ENCODE results near the gene HOXA9.

Gene HOXA9

GRCh38 chr7:27200761-27201579, 35.6 kb upstream of the HOXA9 start:
- no peak for DNase-seq

DNA sequence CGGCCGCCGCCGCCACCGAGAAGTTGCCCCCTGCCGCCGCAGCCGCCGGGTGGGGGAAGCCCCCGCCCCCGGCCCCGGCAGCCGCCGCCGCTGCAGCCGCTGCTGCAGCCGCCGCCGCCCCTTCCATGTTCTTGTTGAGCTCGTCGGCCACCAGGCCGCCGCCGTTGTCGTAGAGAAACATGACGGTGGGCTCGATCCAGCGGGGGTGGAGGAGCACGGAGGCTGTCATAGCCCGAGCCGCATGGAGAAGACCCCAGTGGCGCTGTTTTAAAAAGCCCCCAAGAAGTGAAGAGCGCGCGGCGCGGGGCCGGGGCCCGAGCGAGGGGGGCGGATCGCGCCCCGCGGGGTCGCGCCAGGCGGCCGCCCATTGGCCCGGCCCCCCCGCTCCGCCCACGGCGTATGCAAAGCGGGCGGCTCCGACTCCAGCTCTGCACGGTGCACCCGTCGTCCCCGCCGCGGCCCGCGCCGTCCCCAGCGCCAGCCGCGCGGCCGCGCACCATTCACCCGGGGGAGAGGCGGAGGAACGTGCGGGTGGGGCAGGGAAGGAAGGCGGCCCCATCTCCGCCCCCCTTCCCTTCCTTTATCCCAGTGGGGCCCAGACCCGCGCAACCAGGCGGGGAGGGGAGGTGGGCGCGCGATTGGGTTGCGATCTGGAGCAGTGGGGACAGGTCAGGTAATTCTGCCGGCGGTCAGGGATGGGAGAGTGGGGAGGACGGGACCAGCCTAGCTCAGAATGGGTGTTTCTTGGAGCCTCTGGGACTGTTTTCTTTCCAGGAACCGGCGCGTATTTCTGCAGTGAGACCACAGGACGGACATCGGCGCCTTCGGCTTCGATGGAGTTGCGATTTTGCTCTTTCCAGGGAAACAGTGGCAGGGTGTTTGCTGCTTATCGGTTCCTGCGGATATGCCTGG, 34.8 kb upstream of the HOXA9 start, which contains the start of gene HOXA13:
Gene HOXA13, minus strand, starts transcription at position 243 of the 912 bp plus-strand sequence. Its CDS starts 14 bp downstream, at position 229.
- DNase-seq, result peak; percentile 61

DNA sequence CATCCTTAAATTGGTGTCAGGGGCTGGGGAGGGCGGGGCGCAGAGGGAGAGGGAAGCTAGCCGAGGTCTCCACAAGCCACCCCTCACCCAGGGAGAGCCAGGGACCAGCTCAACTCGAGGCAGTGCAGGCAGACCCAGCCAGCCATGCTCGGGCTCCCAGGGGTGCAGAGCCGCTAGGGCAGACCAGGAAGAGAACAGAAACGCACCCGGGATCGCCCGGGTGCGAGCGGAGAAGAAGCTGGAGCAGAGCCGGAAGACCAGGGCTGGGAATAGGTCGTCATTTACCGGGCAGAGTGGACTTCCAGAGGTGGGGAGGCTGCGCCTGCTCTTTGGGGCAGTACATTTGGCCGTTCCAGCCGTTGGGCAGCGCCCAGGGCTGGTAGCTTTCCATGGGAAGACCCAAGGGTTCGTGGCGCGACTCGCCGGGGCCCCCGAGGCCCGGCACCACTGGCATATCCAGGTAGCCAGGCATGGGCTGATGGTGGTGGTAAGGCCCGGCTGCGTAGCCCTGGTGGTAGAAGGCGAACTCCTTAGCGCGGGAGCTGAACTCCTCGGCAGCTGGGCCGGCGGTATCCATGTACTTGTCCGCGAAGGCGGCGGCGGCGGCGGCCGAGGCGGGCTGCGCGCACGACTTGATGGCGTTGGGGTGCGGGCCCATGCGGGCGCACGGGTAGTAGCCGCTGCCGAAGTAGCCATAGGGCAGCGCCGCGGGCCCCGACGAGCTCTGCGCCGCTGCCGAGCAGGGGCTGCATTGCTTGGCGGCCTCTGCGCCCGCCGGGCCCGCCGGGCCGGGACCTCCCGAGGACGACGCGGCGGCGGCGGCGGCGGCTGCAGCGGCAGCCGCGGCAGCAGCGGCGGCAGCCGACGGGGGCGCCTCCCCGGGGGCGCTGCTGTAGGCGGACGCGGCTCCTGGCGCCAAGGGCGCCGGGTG, 33.8 kb upstream of the HOXA9 start:
- no peak for DNase-seq

- no peak for DNase-seq
Observed at GRCh38 chr7:27198138-27198841, 33.0 kb upstream of the HOXA9 start.

DNA sequence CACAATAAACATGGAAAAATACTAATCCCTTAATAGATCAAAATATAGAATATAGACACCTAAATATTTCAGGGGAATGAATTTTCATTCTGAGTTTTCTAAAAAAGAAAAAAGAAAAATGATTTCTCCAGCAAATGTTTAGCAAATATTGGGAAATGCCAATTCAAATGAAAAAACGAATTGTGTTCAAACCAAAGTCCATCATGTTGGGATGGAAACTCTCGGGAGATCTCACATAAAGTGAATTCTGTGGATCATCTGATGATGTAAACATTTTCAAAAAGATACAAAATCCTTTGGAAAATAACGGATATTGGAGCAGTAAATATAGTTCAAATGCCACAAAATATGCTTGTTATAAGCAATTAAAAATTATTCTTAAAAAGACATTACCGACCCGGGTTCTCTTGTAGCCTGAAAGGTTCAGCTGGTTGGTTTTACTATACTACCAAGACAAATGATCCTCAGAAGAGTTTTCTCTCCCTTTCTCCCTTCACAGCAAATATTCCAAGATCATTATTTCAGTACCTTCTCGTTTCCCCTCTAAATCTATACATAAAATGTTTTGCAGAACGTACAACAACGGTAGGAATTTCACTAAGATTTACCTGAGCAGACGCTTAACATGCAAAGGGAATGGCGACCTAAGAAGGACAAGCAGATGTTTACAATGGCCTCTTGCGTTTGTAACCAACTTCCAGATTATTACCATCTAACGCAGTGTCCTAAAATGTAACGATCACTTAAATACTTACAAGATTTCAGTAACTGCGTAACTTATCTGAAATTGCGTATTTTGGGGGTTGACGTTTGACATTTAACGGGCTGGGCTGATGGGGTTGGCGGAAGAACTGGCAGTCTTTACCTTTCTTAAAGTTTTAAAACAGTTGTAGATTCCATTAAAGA, 32.1 kb upstream of the HOXA9 start:
- DNase-seq, result no peak

GRCh38 chr7:27196287-27196767, 31.0 kb upstream of the HOXA9 start:
- DNase-seq, result no peak

- DNase-seq, result no peak
Observed at GRCh38 chr7:27194686-27195379, 29.5 kb upstream of the HOXA9 start.

DNA sequence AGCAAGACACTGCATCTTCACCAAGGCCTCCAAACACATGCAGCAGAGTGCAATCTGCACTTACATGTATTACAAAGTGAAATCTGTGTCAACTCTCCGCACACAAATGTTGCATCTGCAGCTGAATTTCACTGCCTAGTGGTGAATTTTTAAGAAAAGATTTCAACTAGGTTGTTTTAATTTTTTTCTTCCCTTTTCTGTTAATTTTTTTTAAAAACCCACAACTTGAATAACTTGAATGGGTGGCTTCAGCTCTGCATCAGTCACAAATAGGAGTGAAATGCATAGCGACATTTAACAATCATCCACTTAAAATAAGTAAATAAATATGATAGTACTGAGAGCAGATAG, 28.6 kb upstream of the HOXA9 start:
- DNase-seq, result no peak

- no peak for DNase-seq
Observed at GRCh38 chr7:27193335-27194001, 28.1 kb upstream of the HOXA9 start.

GRCh38 chr7:27192546-27193334, 27.4 kb upstream of the HOXA9 start:
- DNase-seq, result peak; percentile 18

GRCh38 chr7:27191833-27192545, 26.7 kb upstream of the HOXA9 start:
- peak; percentile 32 for DNase-seq

- DNase-seq, result no peak
Observed at GRCh38 chr7:27191161-27191731, 25.9 kb upstream of the HOXA9 start.

DNA sequence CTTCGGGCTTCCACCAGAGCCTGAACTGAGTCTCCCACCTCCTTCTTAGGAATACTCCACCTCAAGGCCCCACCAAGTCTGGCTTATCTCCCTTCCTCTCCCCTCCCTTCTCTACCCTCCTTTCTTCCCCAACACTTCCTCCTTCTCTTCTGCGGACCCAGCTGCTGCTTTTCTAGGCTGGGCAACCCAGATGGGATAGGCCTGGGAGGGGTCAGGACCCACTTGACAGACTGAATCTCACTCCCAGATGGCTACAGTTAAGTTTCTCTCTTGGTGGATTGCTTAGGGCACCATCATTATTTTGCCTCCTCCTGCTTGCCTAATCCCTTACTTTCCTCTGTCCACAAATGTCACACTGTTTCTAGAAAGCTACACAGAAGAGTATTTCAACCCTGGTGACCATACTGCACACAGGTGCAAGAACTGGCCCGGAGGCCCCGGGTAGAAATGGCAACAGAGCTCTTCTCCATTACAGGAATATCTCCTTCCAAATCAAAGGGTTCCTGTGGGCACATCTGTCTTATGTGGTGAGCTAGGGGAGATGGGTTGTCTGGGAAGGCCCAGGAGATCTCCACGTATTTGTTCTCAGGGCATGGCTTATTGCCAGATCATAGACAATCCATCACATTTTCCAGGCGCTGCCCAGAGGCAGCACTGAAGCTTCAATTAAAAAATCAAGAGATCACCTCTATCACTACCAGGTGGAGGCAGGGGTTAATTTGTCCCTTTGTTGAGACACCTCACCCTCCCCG, 24.8 kb upstream of the HOXA9 start:
- DNase-seq, result no peak

- DNase-seq, result peak; percentile 42
Observed at GRCh38 chr7:27189295-27189996, 24.1 kb upstream of the HOXA9 start.

- peak; percentile 60 for DNase-seq
Observed at GRCh38 chr7:27188386-27189294, 23.3 kb upstream of the HOXA9 start.

All from HCEC 1CT (cell line).